ENCODE results near the gene PTCD3. TPM values are rescaled to one million over a fixed set of nuclear protein-coding genes. Genes with fewer than 3 reads are reported as not detected.

PTCD3 gene
- total RNA-seq, 1 experiment from 2014 or later: 180 TPM

- Histone ChIP-seq H2AFZ (ENCODE audit: low read length) (no peak overlapping the region), H3K14ac (ENCODE audit: insufficient read depth, low read length) (no peak overlapping the region), H3K79me2 (ENCODE audit: insufficient read depth, low read length) (no peaks in the 10 kb centered on the region), H3K23ac (ENCODE audit: insufficient read length, low read depth, low read length) (no peak overlapping the region), H3K4me1 (ENCODE audit: insufficient read depth, low read length) (no peaks in the 10 kb centered on the region), H2BK15ac (ENCODE audit: low read depth, low read length) (no peak overlapping the region), H4K5ac (ENCODE audit: insufficient read length, low read depth, low read length) (no peak overlapping the region), H3K4ac (ENCODE audit: low read depth, low read length) (no peak overlapping the region), H4K91ac (ENCODE audit: insufficient read length, low read depth, low read length) (no peak overlapping the region), H2BK120ac (ENCODE audit: low read depth, low read length, poor library complexity, severe bottlenecking) (no peak overlapping the region), H2BK12ac (ENCODE audit: insufficient read length, low read depth, low read length) (no peak overlapping the region), H2AK5ac (ENCODE audit: insufficient read length, low read length) (no peak overlapping the region), H4K8ac (replicated peaks; ENCODE audit: insufficient read length, low read depth, low read length) (no peak overlapping the region), H3K23me2 (ENCODE audit: insufficient read length, low read depth, low read length, poor library complexity, severe bottlenecking) (no peaks in the 10 kb centered on the region), H3K27me3 (ENCODE audit: insufficient read depth, low read length) (no peaks in the 10 kb centered on the region), H3K56ac (ENCODE audit: insufficient read length, low read depth, low read length) (no peak overlapping the region), H4K20me1 (ENCODE audit: control insufficient read depth, insufficient read depth, insufficient read length) (no peaks in the 10 kb centered on the region), H3K18ac (ENCODE audit: insufficient read length, low read depth, low read length) (no peak overlapping the region), H3K9me3 (ENCODE audit: control insufficient read depth, low read depth, low read length) (no peaks in the 10 kb centered on the region), H3K27ac (ENCODE audit: insufficient read length, low read depth, low read length) (no peak overlapping the region), H3K9ac (ENCODE audit: extremely low read depth, insufficient read length, low read length) (no peak overlapping the region), H3T11ph (ENCODE audit: low read length) (no peak overlapping the region), H2BK20ac (ENCODE audit: low read depth, low read length, poor library complexity, severe bottlenecking) (no peak overlapping the region), H2BK5ac (ENCODE audit: insufficient read length, low read length) (no peak overlapping the region), H3K79me1 (ENCODE audit: insufficient read depth, low read depth, low read length, poor library complexity, severe bottlenecking) (no peaks in the 10 kb centered on the region), H3K4me2 (ENCODE audit: insufficient read depth, insufficient read length, low read length) (no peak overlapping the region)
- H3K4me3 Mint-ChIP-seq: no peak overlapping the region
- no peaks in the 10 kb centered on the region for H3K4me1 Mint-ChIP-seq
- H3K27ac Mint-ChIP-seq: no peak overlapping the region
- H3K9me3 Mint-ChIP-seq: no peaks in the 10 kb centered on the region
- no peak for TF ChIP-seq CTCF (conservative IDR thresholded peaks at IDR 0.05)
- H3K36me3 Mint-ChIP-seq (ENCODE audit: insufficient read depth in 1 of 3, low read depth in 3 of 3): peaks cover 32 to 80% (median 62%) of the 10 kb centered on the region in 3 experiments; a peak in 6 of 7 replicates
- no CpG with 5 or more reads among the region's 2 CpGs for WGBS (ENCODE audit: extremely low coverage, insufficient read length, low lambda C conversion rate)
- DNase-seq: no peak
- H3K27me3 Mint-ChIP-seq (ENCODE audit: low read depth): no peaks in the 10 kb centered on the region
Observed at GRCh38 chr2:86150502-86150901, 44.5 kb downstream of the PTCD3 start.

All from H9 (cell line).